GM18505 (cell line): Measurements from ENCODE around the gene CDC14B.

Experiments used
- ATAC-seq: cut with Tn5 transposase; IDR thresholded peaks from one replicate; pipeline ENCODE4 v1.9.1; 2021; ENCODE audit not compliant: unreplicated experiment
- POLR2A ChIP-seq: IDR thresholded peaks from 4 replicates; pipeline ENCODE4 v1.6.1; 2011; ENCODE audit warnings: borderline replicate concordance; ENCODE audit not compliant: insufficient read depth, insufficient read length; ENCODE audit errors: extremely low read depth

Gene CDC14B

DNA sequence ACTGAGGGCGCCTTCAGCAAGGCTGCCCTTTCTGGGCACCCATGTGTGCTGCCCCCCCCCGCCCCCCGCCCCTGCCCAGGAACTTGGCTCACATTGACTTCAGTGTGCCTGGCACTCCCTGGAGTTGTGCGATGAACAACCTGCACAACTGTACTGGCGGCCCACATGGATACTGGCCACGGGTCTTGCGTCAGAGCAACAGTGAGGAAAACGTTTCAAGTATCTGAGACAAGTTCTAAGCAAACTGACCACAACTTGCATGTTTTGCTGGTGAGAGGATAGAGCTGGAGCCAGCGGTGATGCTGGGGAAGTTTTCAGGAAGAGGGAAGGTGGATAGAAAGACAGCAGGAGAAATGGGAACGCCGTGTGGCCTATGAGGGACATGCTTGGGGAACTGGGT, 124.3 kb downstream of the CDC14B start:
- no peak for TF ChIP-seq POLR2A
- no peak for ATAC-seq

DNA sequence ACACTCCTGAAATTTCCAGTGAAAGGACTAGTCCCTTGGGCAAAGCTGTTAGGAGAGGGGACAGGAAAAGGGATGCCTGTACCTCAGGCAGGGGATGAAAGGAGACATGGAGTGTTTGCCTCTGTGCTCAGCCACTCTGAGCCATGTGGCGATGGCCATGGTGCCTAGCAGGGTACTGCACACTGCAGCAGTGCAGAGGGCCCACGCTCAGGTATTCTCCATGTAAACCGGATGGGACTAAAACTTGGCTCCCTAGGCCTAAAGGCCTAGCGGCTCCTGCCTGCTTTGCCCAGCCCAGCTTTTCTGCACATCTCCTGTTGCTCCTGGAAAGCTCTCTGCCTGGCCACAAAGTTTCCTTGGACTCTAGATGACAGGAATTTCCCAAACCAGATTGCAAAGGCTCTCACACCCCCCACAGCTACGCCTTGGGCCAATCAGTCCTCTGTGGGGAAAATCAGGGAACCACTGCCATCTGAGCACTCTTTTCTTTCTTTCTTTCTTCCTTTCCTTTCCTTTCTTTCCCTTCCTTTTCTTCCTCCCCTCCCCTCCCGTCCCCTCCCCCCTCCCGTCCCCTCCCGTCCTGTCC, 125.3 kb downstream of the CDC14B start:
- TF ChIP-seq POLR2A: no peak
- ATAC-seq: no peak

DNA sequence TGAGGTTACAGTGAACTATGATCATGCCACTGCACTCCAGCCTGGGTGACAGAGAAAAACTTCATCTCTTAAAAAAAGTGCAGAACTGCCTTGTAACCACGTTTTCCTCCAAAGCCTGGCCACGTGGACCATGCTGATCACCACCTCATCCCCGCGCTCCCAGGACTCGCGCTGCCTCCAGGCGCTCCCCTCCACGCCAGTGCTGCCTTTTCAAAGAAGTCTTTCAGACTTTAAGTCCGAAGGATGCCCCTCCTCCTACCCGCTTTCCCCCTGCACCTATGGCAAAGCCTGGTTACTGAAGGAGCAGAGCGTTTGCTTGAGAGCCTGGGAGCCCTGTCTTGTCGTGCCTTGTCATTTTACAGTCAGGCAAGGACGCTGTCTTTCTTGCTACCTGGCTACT, 125.9 kb downstream of the CDC14B start:
- ATAC-seq: no peak
- TF ChIP-seq POLR2A: no peak

DNA sequence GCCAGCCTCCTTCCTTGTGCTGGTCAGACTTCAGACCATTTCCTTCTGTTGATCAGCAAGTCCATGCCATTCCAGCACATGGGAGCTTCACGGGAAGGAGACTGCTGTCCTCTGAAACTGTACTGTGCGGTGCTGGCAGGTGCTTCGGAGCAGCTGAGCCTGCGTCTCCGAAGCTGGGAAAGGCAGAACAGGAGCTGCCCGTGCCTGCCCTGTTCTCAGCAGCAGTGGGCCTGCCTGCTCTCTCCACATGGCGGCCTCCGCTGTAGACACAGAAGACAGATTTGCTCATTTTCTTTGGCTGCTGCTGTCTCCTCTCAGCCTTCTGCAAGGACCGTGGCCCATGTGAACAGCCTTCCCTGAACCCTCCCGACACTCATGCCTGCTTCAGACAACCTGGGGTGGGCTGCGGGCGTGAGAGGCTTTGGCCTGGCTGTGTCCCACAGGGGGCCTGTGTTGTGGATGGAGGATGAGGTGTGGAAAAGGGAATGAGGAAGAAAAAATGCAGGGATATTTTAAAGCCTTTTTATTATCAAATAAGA, 126.6 kb downstream of the CDC14B start:
- TF ChIP-seq POLR2A: no peak
- no peak for ATAC-seq

DNA sequence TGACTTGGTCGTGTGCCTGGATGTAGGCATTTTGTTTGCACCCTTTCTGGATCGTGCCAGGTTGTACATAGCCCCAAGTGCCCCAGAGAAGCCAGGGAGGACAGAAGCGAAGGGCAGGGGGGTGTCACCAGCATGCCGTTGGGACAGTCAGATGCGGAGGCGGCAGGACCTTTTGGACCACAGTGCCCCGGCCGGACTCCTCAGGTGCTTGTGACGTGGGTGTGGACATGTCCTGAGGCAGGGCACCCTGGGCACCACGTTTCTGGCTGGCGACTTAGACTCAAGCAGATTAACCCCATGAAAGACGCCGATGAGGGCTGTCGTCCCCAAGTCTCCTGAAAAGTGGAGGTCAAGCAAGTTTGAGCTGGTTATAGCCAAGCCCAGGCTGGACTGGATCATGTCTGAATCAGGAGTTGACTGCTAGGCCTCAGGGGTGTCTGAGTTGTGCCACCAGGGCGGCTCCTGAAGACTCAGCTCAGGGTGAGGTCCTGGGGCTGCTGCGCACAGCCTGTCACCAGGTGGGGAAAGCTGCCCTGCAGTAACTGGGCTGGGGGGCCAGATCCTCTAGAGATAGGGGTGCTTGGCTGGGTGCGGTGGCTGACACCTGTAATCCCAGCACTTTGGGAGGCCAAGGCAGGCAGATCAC, 127.6 kb downstream of the CDC14B start:
- TF ChIP-seq POLR2A: no peak
- ATAC-seq: no peak

DNA sequence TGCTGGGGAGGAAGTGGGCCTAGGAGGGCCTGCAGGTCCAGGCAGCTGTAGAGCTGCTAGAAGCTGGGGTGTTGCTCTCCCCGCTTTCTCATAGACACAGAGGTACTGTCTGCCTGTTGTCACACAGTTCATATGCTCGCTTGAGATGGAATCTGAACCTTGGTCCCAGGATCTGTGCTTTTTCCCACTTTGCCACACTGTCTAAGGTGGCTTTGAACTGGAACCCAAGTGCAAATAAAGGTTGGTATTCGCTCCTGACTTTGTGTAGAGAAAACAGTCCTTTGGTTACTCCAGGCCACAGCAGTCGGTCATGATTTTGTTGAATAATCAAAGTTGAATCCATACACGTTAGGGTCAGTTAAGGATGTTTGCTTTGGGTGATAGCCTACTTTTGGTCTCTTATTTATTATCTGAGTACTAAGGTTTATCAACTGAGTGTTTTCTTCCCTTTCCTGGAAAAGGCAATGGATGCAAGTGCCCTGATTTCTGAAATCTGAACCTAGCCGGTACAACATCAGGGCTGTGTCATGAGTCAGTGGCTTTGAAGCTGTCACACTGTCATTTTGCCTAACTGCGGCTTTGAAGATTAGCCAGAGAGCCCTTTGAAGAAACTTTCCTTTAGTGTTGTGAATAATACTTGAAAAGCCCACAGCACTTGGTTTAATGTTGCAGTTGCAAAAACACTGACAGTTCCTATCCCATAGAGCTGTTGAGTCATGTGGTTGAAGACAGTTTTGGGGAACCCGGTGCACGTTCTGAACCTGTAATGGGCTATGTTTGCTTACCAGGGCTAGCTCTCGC, 128.4 kb downstream of the CDC14B start:
- no peak for TF ChIP-seq POLR2A
- no peak for ATAC-seq

DNA sequence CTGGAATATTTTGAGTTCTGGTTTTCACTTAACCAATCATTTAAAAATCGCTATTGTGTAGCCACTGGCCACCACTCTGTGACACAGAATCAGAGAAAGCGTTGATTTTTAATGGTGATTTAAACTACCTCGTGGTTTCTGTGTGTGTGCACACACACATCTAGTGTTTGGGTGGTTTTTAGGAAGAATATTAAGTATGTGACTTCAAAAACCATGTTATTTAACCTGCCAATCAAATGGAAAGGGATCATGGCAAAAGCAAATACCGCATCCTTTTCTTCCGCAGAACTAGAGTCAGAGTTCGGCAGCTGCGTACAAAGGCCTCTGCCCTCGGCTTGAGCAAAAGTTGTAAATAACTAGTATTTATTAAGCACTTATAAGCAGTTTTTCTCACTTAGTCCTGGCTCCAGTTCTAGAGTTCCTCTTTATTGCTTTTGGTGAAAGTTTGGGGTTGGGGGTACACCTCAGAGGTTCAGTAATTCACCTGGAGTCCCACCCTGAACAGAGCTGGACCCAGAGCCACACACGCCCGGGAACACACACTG, 129.0 kb downstream of the CDC14B start:
- ATAC-seq: no peak
- no peak for TF ChIP-seq POLR2A

DNA sequence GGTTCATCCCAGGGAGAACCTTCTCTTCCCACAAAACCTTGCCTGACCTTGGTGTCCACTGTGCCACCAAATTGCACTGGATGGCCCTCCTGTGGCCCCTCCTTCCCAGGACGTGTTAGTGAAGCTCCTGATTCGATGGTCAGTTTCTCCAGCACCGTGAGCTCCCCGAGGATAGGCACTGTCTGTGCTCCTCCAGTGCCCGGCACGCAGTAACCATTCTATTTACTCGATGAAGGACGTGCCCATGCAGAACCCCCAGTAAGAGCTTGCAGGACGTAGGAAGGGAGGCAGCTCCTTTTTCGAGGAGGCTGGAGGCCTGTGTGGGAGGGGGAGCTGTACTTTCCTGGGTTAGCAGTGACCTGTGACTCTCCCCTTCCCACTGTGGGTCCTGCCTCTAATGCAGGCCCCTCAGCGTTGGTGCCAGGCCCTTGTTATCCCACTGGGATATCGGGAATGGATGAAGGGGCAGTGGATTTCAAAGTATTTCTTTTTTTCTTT, 130.1 kb downstream of the CDC14B start:
- no peak for ATAC-seq
- no peak for TF ChIP-seq POLR2A

DNA sequence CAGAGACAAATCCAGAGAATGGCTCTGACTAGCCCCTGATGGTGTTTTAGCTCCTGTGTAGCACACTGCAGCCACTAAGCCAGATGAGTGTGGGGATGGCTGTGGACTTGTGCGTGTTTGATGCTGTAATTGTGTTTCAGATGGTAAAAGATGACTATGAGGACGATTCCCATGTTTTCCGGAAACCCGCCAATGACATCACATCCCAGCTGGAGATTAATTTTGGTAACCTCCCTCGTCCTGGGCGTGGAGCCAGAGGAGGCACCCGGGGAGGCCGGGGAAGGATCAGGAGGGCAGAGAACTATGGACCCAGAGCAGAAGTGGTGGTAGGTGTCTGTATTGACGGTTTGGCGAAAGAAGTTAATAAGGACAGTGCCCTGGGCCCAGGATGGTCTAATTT, 131.7 kb downstream of the CDC14B start:
- ATAC-seq: no peak
- TF ChIP-seq POLR2A: no peak

DNA sequence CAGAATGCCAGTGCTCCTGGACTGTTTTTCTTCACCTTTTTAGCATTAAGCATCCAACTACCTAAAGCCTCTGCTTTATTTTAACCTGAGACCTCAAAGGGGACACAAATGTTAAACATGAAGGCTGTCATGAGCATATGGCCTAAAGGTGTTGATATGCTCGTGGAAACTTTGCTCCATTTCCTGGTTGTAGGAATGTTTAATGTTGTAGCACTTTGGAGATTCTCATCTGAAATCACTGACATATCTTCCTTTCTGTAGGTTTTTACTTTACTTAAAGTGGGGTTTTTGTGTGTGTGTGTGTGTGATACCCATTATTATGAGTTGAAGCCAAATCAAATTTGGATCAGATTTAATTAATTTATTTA, 132.6 kb downstream of the CDC14B start:
- ATAC-seq: no peak
- no peak for TF ChIP-seq POLR2A

DNA sequence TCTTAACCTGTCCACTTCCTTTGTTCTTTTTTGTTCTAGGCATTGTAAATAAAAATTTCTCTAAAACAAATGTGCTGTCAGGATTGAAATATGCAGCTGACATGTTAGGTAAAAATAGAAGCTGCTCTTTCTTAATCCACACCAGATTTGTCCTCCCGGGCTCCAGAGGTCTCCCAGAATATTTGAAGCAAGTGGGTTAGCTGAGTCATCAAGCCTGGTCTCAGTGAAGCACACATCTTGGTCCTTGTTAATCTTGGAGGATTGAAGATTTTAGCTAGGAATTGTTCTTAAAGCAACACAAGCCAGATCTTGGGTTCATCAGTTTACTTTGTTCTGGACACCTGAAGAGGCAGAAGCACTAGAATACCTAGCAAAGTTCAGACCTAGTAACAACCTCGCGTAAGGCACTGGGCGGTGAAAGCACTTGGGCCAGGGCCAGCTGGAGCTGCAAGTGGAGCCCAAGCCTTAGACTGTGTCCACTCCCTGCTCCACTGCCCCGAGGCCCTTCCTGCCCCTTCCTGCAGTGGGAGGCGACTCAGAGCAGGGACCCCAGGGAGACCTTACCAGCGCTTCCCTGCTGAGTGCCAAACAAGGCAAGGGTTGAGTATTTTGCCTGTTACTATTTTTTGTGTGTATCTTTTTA, 133.1 kb downstream of the CDC14B start:
- no peak for TF ChIP-seq POLR2A
- no peak for ATAC-seq

DNA sequence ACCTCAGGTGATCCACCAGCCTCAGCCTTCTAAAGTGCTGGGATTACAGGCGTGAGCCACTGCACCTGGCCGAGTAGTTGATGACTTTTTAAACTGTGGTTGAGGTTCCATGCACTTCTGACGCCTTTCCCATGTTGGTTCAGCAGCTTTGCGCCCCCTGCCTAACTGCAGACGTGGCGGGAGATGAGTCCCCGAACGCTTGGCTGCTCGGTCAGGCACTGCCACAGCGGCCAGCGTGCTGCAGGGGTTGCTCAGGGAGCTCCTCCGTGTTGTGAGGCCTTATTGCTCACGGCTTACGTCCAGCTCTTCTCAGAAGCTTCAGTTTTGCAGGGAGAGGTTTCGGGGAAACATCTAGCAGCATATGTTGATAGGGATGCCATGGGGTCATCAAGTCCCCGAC, 134.4 kb downstream of the CDC14B start:
- ATAC-seq: no peak
- no peak for TF ChIP-seq POLR2A

DNA sequence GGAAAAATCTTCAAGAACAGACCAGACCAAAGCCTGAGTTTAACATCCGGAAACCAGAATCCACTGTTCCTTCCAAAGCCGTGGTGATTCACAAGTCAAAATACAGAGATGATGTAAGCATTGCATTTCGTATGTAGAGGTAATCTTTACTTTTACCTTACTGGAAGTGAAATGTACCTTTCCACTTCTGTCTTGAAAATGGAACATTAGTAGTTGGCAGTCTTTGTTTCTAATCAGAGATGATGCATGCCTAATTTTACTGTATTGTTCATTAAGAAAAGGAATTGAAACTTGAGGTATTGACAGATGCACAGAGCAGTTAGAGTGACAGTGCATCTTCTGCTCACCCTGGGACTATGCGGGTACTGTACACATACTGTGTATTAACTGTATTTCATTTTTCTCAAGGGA, 135.1 kb downstream of the CDC14B start:
- ATAC-seq: peak; percentile 74
- no peak for TF ChIP-seq POLR2A
